ENCODE measurements around the gene CSTF1.

Gene CSTF1

DNA sequence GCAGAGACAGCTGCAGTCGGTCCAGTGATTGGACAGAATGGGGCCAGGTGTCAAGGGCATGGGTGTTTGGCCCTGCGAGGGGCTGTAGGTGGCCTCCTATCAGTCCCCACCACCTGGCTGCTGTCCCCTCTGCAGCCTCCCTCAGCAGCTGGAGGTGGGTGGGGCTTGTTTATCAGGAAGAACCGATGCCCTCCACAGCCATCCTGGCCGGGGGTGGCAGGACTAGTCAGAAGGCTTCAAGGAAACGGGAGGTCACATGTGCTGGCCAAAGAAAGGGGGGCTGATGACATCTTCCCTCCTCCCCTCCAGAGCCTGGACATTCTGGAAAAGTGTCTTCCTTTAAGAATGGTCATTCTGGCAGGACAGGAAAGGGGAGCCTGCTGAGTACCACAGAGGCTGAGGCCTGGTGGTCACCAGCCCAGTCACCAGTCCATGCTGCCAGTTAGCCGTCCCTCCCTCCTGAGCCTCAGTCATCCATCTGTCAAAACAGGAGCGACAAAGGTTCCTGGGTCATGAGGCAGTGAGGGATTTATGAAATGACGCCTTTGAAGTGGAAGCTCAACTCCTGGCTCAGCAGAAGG lies 29.5 kb upstream of the CSTF1 start:
- Histone ChIP-seq H3K4me3 (replicated peaks; ENCODE audit: low read depth, low read length) (no peak overlapping the region), H3K36me3 (ENCODE audit: control insufficient read depth, insufficient read depth, low read length) (no peaks in the 10 kb centered on the region), H3K27me3 (replicated peaks; ENCODE audit: control insufficient read depth, insufficient read depth, low read length) (no peaks in the 10 kb centered on the region; the same call in 1 of the 2 replicates)
- TF ChIP-seq, protein P1, sequence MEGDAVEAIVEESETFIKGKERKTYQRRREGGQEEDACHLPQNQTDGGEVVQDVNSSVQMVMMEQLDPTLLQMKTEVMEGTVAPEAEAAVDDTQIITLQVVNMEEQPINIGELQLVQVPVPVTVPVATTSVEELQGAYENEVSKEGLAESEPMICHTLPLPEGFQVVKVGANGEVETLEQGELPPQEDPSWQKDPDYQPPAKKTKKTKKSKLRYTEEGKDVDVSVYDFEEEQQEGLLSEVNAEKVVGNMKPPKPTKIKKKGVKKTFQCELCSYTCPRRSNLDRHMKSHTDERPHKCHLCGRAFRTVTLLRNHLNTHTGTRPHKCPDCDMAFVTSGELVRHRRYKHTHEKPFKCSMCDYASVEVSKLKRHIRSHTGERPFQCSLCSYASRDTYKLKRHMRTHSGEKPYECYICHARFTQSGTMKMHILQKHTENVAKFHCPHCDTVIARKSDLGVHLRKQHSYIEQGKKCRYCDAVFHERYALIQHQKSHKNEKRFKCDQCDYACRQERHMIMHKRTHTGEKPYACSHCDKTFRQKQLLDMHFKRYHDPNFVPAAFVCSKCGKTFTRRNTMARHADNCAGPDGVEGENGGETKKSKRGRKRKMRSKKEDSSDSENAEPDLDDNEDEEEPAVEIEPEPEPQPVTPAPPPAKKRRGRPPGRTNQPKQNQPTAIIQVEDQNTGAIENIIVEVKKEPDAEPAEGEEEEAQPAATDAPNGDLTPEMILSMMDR (IDR thresholded peaks at IDR 0.05; ENCODE audit: insufficient read depth, low read length, poor library complexity, severe bottlenecking) = no peak
- no peak for DNase-seq (ENCODE audit: extremely low read depth, insufficient read length)

DNA sequence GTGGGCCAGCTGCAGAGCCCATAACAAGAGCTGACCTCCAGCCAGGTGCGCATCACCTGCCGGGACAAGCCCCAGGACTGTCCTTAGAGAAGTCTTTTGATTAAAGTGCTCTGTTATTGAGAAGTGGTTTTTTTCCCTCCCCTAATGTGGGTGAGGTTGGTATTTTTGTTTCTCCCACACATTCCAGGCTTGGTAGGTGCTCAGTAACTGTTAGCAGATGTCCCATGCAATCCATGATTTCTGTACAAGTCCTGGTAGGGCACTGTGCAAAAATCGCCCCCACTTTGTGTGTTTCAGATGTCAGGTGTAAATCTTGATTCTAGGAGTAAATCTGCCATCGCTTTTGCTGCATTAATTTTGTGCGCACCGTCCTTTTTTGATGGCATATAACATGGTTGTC lies 29.0 kb upstream of the CSTF1 start:
- TF ChIP-seq, protein P1 (IDR thresholded peaks at IDR 0.05; ENCODE audit: insufficient read depth, low read length, poor library complexity, severe bottlenecking) = no peak
- no peak for DNase-seq (ENCODE audit: extremely low read depth, insufficient read length)
- H3K36me3 ChIP-seq (ENCODE audit: control insufficient read depth, insufficient read depth, low read length) = no peaks in the 10 kb centered on the region
- no peaks in the 10 kb centered on the region; the same call in 1 of the 2 replicates for H3K27me3 ChIP-seq (replicated peaks; ENCODE audit: control insufficient read depth, insufficient read depth, low read length)
- H3K4me3 ChIP-seq (replicated peaks; ENCODE audit: low read depth, low read length) = no peak overlapping the region

DNA sequence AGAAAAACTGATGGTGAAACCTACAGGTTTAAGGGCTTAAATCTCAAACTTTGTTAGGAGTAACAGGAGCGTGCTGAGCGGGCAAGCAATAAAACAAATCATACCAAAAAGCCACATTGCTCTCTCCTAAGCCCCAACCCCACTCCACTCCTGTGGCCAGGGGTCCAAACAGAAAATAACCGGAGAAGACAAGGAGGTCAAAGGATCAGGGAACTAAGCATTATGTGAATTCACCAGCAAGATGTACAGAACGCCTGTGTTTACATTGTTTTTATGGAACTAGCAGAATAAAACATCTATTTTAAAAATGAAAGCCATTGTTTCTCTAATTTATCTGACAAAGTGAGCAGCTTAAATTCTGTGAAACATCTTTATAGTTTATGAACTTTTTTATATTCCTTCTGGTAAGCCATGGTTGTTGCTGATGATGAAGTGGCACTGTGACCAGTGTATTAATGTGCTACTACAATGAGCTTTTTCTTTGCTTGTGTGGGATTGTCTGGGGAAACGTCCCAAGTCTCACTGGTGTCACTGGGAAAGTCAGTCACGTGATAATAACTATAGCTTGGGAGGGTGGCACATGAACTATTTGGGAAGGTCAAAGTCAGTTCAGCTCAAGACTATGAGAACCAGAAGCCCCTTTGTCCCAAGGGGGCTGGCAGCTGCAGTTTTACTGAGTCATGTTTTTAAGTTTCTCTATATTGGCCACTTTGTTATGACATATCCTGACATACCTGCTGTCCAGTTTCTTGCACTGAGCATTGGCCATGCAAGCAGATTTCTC lies 23.9 kb upstream of the CSTF1 start:
- no peak for DNase-seq (ENCODE audit: extremely low read depth, insufficient read length)
- TF ChIP-seq, protein P1 (IDR thresholded peaks at IDR 0.05; ENCODE audit: insufficient read depth, low read length, poor library complexity, severe bottlenecking) = no peak
- H3K4me3 ChIP-seq (replicated peaks; ENCODE audit: low read depth, low read length) = no peak overlapping the region
- no peaks in the 10 kb centered on the region; the same call in 1 of the 2 replicates for H3K27me3 ChIP-seq (replicated peaks; ENCODE audit: control insufficient read depth, insufficient read depth, low read length)
- H3K36me3 ChIP-seq (ENCODE audit: control insufficient read depth, insufficient read depth, low read length) = peaks cover 12% of the 10 kb centered on the region

DNA sequence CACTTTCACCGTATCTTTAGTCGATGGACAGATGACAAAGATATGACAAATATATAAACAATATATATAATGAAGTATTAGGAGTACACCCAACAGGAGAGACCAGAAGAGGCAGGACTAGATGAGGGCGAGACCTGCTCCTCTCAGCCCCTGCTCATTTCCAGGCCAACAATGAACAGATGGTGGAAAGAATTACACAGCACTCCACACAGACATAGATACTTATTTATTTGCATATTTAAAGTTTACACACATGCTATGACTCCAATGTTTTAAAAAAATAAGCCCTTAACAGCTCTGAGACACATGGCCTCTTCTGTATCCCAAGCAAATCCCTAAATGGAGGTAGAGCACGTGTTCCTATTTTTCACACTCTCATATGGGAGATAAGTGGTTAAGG lies 23.3 kb upstream of the CSTF1 start:
- no peak overlapping the region for H3K4me3 ChIP-seq (replicated peaks; ENCODE audit: low read depth, low read length)
- H3K36me3 ChIP-seq (ENCODE audit: control insufficient read depth, insufficient read depth, low read length) = peaks cover 12% of the 10 kb centered on the region
- DNase-seq (ENCODE audit: extremely low read depth, insufficient read length) = no peak
- no peaks in the 10 kb centered on the region for H3K27me3 ChIP-seq (replicated peaks; ENCODE audit: control insufficient read depth, insufficient read depth, low read length)
- TF ChIP-seq, protein P1 (IDR thresholded peaks at IDR 0.05; ENCODE audit: insufficient read depth, low read length, poor library complexity, severe bottlenecking) = no peak

DNA sequence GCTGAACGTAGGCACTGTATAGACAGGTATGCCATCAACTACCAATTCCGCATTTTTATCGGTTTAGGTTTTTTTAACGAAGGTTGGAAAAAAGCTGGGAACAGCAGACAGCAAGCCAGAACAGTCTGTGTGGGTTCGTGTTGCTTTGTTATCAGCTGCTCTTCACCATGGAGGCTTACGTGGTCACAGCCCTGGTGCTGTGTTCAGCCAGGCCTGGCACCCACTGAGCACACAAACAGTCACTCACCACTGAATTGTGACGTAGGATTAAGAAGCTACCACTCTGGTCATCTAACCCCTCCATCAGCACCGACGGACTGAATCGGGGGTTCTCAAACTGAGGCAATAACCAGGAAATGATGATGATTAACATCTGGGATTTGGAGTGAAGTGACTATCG lies 20.5 kb upstream of the CSTF1 start:
- no peak for DNase-seq (ENCODE audit: extremely low read depth, insufficient read length)
- H3K36me3 ChIP-seq (ENCODE audit: control insufficient read depth, insufficient read depth, low read length) = peaks cover 12% of the 10 kb centered on the region

More for the DNA sequence above, 20.5 kb upstream of the CSTF1 start:
- TF ChIP-seq, protein P1 (IDR thresholded peaks at IDR 0.05; ENCODE audit: insufficient read depth, low read length, poor library complexity, severe bottlenecking) = no peak
- no peaks in the 10 kb centered on the region for H3K27me3 ChIP-seq (replicated peaks; ENCODE audit: control insufficient read depth, insufficient read depth, low read length)
- no peak overlapping the region for H3K4me3 ChIP-seq (replicated peaks; ENCODE audit: low read depth, low read length)

All from GM06990 (cell line).